Epidermal melanocyte (primary cell): ENCODE results near the gene KRT79.
"Not testable (repeated sequence)": the region's sequence is repeated elsewhere in the genome, so short reads cannot be mapped to it uniquely, and the experiment has no call there.

Source experiments
- DNase-seq: peaks from one replicate; pipeline ENCODE4 v3.0.0; 2011; ENCODE audit warnings: low spot score; ENCODE audit not compliant: insufficient read length

Gene KRT79

DNA sequence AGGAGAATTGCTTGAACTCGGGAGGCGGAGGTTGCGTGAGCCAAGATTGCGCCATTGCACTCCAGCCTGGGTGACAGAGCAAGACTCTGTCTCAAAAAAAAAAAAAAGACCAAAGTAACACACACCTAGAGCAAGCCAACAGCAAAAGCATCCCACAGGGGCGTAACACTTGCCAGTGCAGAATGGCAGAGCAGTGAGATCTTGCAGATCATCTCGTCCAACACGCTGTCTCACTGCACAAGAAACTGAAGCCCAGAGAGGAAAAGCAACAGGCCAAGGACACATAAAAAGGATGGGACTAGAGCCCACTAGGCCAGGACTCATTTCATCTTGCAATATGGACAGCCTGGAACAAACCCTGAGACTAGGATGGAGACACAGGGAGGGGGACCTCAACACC lies 27.4 kb upstream of the KRT79 start:
- DNase-seq, result no peak

DNA sequence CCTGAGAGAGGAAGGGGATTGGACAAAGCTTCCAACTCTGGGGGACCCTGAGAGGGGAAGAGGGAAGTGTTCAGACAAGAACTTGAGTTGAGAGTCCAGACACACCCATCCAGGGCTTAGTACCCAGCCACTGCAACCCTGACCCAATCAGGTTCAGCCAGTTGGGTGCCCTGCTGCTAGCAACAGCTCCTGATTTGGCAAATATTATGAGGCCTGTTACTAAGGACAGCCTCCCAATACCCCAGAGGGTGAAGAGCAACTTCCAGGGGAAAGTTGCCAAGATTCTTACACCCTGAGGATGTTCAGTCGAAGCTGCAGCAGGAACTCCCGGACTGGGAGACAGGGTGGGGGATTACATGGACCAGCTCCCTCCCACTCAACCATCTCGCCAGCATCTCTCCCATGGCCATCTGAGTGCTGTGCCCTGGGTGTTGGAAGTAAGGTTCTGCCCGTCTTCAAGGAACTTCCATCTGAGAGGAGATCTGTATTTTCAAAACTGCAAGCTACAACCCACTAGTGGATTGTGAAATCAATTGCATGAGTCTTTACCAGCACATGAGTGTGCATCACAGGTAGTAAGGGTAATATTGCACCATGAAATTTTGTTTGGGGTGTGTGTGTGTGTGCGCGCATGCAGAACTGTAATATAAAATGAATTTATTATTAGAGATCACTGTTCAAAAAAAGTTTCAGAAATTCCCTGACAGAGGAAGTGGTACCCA lies 26.2 kb upstream of the KRT79 start:
- no peak for DNase-seq

DNA sequence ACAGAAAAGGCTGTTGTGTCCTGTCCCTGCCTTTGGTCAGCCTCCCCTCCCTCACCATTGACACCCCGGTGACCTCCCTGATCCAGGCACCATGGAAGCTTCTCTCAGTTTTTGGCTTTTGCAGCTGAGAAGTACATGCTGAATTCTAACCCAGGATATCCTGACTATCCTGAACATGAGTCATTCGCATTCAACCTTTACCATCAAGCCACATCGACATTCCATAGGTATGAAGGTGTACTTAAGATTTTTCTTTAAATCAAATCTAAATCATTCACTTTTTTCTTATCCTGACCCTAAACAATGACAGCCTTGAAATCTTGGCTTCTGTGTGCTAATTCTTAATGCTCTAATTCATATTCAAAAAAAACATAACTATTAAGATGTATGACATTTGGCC lies 23.4 kb upstream of the KRT79 start:
- DNase-seq, result no peak

DNA sequence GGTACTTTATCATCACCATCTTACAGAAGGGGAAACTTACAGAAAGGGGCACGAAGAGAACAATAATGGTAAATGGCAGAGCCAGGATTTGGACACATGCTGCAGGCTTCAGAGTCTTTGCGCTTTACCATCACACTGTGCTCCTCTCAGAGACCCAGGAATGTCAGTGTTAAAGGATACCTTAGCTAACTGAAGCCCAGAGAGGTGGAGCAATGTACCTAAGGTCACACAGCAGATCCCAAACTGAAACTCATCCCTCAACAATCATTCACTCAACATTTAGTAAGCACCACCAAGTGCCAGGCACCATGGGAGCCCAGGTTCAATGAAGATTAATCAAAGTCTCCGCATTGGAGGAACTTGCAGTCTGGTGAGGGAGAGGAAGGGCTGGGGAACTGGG lies 22.7 kb upstream of the KRT79 start:
- no peak for DNase-seq

DNA sequence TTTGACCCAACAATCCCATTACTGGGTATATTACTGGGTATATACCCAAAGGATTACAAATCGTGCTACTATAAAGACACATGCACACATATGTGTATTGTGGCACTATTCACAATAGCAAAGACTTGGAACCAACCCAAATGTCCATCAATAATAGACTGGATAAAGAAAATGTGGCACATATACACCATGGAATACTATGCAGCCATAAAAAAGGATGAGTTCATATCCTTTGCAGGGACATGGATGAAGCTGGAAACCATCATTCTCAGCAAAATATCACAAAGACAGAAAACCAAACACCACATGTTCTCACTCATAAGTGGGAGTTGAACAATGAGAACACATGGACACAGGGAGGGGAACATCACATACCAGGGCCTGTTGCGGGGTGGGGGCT lies 22.0 kb upstream of the KRT79 start:
- DNase-seq, result not testable (repeated sequence)

DNA sequence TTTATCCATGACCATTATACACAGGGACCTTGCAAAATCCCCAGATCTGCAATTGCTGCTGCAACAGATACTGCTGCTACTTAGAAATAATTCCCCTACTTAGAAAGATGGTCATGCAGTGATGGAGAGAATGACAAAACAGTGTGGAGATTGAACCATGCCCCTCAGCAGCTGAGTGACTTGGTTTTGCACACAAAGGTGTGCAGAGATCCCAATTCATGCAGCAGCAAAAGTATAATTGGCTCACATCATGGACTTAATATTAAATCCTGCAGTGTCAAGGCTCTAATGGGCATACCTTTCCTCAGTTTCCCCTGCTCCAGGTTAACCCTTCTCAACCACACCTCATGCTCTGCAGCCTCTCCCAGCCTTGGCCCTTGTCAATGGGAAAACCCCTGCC lies 17.7 kb upstream of the KRT79 start:
- no peak for DNase-seq

DNA sequence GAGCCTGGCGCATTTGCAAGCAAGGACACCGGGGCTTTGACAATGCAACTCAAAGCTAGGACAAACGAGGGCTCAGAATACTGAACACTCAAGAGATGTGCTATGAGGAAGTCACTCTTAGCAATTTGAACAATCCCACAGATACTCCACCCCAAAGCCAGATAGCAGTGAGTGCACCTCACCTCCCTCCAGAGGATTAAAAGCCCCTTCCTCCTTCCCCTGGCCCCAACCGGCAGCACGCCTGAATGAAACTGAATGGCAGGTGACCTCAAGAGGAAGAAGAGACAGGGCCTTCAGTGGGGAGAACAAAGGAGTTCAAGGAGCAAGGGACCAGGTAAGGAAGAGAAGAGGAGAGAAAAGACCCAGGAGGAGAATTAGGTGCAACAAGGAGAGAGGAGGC lies 16.6 kb upstream of the KRT79 start:
- DNase-seq, result no peak

DNA sequence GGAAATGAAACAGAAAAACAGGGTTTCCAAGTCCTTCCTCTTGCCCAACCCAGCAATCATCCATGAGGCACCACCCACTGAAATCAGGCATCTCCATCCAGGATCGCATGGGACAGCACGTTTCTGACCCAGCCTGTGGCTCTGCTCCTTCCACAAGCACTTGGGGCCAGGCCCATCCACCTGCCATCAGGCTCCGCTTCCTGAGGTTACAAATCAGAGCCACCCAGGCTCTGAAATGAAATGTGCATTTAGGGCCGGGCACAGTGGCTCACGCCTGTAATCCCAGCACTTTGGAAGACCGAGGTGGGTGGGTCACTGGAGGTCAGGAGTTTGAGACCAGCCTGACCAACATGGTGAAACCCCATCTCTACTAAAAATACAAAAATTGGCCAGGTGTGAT lies 15.4 kb upstream of the KRT79 start:
- no peak for DNase-seq

DNA sequence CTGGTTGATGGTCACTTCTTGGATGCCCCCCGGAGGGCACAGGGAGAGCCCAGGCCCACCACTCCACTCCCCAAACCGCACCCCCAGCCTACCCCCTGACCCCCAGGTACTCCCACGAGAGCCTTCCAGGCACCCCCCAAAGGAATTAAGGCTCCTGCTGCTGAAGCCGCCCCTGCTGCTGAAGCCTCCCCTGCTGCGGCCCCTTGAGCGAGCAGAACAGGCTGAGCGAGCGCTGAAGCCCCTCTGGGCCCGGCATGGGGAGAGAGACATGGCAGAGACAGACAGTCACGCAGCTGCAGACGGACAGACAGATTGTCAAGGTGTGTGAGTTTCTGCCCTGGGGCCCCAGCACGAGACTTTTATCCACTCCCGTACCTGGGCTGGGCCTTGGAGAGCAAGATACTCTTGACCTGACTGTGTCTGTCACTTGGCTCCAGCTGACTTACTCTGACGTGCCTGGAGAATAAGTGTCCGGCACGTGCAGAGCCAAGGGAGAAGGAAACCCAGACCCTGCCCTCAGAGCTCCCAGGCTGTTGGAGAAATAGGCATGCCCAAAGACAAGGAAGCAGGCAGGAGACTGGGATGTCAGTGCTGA lies 14.6 kb upstream of the KRT79 start, which contains the start of gene KRT78:
KRT78 (minus strand) TSS at position 334 of the 595 bp plus-strand sequence; CDS start at position 270, 64 bp downstream.
- DNase-seq, result no peak

DNA sequence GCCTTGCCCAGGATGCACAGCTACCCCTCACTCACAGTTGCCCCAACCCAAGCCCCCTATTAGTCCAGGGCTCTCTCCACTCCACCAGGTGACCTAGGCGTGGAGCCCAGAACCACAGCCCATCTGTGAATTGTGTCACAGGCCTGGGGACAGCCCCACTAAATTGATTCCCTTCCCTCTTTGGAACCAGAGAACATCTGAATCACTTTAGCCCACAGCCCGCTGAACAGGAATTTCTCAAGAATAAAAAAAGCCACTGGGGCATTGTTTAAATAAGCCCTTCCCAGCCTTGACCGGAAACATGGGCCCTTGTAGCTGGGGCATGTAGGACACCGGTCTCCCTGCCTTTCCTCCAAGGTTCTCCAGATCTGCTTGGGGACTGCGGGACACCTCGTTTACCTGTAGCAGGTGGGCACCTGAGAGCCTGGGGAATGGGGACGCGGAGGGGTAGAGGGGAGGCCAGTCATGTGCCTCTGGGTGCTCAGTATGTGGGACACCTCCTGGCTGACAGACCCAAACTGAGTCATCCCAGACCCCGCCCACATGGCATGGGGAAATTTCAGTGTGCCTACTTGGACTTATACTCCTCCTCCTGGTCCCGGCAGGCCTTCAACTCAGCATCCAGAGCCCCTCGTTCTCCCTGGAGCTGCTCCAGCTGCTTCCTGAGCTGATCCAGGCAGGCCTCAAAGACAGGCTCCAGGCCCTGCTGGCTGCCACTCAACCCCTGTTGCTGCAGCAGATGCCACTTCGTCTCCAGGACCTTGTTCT lies 13.4 kb upstream of the KRT79 start:
- no peak for DNase-seq

DNA sequence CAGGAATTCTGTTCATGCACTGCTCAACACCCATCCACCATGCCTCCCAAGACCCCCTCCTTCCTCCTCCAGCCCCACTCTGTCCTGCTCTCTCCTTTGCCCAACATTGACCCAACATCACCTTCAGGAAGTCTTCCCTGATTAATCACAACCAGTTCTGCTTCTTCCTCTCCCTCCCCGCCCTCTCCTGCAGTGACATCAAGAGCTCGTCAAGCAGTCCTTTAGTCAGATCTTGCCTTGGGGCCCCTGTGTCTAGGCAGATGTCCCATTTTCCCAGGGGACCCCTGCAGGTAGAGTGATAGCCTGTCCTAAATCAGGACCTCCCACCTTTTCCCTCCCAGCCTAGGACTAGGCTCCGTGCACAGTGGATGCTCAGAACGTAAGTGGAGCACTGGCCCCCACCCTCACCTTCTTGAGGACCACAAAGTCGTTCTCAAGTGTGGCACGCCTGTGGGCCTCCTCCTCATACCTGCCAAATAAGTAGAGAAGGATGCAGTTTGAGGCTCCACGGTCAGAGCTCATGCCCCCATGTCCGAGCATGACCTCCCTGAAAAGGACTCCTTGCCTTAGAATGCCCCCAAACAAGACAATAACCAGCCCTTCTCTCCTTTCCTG lies 12.4 kb upstream of the KRT79 start:
- DNase-seq, result no peak

DNA sequence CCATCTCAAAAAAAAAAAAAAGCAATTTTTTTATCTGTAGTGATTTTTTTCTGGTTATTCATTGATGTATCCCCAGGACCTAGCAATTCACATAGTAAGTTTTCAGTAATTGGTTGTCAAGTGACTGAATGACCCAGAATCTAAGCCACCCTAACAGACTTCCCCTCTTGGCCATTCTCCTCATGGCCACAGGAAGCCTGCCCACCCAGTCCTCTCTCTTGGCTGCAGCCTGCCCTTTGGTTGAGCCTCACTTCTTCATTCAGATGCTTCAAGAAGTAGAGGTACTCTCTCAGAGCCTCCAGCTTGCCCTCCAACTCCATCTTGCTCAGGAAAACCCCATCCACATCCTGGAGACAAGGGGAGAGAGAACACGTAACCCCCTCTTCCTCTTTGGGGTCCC lies 11.8 kb upstream of the KRT79 start:
- DNase-seq, result no peak

DNA sequence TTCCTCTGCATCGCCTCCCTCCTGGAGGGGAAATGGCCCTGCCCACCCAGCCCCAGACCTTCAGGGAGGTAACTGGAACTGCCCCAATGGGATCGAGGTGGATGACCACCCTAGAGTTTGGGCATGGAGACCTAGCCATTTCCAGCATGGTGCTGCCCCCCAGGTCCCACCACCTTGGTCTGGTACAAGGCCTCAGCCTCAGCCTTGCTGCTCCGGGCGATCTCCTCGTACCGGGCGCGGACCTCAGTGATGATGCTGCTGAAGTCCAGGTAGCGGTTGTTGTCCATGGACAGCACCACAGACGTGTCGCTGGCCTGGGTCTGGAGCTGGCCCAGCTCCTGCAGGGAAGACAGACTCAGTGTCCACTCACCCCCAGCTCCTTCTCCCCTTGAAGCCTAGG lies 10.3 kb upstream of the KRT79 start:
- DNase-seq, result no peak

DNA sequence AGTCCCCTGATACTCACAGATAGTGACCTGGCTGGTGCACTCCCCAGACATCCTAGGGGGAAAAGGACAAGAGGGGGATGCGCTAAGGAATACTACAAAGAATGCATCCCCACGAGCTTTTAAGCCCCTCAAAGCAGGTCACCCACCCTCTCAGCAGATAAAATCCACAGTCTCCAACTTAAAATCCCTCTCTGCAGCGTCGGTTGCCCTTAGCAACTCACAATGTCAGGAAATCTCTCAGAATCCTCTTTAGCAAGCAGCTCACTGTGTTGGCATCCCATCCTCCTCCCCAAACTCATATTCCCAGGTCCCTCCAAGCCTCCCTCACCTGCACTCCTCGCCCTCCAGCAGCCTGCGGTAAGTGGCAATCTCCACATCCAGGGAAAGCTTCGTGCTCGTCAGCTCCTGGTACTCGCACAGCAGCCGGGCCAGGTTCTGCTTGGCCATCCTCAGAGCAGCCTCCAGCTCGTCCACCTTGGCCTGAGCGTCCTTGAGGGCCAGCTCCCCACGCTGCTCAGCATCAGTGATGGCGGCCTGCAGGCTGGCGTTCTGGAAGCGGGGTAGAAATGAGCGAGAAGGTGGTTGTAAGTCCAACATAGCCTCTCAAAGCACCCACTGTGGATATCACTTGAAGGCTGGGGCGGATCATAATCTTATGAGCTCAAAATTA lies 5.5 kb upstream of the KRT79 start:
- no peak for DNase-seq

DNA sequence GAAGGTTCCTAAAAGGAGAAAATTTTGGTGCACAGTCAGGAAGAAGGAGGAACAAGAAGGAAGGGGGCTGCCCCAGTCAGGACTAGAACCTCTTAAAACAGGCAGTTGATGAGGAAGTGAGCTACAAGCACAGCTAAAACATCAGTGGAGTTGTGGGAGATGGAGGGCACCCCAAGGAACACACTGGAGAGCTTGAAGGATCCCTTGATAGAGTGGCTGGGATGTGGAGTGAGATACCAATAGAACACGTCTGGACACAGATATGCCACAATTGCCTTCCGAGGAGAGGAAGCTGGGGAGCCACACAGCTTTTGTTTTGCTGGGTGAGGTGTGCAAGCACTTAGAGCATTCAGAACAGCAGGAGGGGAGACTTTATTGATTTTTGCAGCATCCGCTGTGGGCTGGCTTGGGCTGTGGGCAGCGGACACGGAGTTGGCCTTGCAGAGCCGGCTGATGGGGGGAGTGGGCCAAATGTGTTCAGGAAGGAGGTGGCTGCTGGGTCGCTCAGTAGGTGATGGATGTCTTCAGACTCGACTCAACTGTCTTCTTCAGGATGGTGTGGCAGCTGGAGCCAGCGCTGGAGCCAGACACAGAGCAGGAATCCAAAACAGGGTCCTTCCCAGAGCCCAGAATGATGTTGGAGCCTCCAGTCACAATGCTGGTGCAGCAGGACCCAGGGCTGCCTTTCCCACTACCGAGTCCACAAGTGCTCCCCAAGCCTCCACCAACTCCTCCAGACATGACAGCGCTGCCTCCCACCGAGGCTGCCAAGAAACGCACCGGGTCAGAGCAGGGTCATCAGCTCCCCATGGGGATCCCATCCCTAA lies 4.7 kb upstream of the KRT79 start:
- DNase-seq, result no peak

DNA sequence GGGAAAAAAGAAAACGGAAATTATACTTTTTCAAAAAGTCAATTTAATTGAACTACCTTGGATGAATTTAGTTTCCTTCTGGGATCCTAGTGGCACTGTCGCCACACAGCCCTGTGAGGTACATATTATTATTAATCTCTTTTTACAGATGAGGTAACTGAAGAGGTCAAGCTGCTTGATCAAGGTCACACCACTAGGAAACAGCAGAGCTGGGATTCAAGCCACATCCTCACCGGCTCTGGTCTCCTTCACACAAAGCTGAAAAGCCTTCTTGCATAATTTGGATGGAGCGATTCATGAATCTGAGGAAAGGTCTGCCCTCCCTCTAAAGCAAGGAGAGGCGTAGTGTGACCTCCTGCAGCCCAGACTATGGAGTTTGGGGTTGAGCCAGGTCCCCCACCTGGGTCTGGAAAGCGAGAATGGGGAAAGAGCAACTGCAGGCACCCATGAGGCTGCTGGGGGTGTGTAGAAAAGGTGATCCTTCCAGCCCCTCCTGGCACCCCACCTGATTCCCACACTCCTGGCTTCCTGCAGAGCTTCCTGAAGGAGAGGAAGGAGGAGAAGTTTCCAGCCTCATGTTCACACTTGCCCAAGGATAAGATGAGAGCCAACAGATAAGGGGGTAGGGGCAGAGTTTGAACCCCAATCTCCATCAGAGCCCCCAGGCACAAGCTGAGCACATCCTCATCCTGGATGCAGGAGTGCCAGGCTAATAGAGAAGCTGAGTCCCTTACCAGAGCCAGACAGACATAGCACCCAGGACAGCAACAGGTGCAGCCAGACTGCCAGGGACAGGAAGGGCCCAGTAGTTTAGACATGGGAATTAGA lies 3.9 kb upstream of the KRT79 start:
- no peak for DNase-seq

DNA sequence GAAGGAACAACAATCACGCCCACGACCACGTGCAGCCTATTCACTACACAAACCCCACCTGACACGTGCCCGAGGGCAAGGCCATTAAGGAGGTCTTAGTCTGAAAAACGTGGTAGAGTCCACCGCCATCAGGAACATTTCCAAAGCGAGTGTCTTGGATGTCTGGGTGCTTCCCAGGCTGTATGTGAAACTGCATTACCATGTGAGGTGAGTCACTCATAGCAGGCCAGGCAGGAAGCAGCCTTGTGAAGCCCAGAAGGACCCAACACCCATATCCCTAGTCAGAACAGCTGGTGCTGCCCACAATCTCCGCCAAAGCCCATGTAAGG lies 3.3 kb upstream of the KRT79 start:
- no peak for DNase-seq

DNA sequence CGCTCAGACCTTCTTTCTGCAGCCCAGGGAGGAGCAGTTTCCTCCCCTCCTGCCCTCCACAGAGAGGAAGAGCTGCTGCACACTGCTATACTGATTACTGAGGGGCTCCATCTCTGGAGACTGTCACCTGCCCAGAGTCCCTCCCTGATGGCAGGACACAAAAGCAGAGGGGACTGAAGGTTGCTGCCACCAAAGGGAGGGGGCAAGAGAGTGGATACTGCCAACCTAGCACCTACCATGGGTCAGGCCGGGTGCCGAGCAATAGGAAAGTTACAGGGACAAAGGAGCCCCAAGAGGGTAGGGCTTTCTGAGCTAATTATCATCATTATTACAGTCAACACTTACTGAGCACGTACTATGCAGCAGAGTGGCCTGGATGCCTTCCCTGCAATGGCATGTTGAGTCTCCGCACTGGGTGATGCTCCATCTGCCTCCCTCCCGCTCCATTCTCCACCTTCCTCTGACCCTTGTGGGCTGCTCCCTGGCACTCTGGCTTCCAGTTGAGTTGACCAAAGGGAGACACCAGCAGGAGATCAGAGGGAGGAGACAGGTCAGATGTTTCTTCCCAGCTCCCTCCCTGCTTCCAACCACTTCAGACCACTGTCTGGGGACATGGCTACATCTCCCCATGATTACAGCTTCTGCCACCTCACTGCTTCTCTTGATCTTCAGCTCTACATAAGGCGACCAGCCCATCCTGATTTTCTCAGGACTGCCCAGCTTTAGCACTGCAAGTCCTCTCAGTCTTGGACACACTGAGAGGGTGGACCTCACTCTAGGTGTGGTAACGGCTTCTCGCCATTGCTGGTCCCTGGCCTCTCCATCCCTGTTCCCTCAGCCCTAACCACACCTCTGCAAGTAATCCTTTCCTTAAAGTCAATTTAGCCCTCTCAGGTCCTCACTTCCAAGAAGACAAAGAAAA lies 2.6 kb upstream of the KRT79 start:
- DNase-seq, result no peak

DNA sequence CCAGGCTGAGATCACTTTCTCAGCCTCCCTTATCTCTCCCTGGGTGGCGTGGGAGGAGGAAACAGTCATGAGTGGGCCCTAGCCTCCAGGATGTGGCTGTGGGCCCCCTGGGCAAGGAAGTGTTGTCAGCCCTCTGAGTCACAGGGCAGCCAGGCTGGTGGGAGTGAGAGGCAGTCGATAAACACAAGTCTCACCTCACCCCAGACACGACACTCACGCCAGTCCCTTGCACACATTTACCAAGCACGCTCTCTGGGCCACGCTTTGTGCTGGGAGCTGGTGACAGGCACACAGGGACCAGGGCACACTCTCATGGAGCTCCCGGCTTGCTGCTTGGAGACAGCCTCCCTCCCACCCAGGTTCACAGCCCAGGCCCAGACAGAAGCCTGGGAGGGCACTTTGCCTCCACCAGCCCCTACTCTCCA lies 1.9 kb upstream of the KRT79 start:
- DNase-seq, result no peak
